Endothelial cell of umbilical vein (primary cell): ENCODE results near the gene USP33. TPM values are rescaled to one million over a fixed set of nuclear protein-coding genes. Genes with fewer than 3 reads are reported as not detected.

Source experiments
- BruUV-seq: library from RNA; stranded (reverse); fragments of 400-500 nt; replicated peaks from 2 replicates; lab custom pipeline; 2021; lab: Mats Ljungman, UMichigan
- CTCF ChIA-PET: fragments of 300-600, 350-600 bp; sonication (Branson Sonifier 250); formaldehyde crosslinking; loops from one replicate; lab custom pipeline; 2021; ENCODE audit warnings: antibody characterized with exemption, inconsistent platforms; lab: Charles Lee
- POLR2A ChIA-PET: fragments of 300-600, 350-600 bp; sonication (Branson Sonifier 250); formaldehyde crosslinking; loops from one replicate; lab custom pipeline; 2021; ENCODE audit warnings: antibody characterized with exemption, inconsistent platforms; lab: Charles Lee
- DNase-seq: peaks from one replicate; pipeline ENCODE4 v3.0.0-alpha.2; 2011; ENCODE audit warnings: low read depth, low spot score
- FAIRE-seq: peaks from 2 replicates; lab custom pipeline; 2011; peaks lifted over from hg19 to GRCh38; lab: Jason Lieb, UNC
- H2AFZ ChIP-seq: 2 replicates; pipeline ENCODE4 v1.6.0; 2012; ENCODE audit warnings: low read depth, low read length, control low read depth, inconsistent platforms
- H3K27ac ChIP-seq: 2 replicates; pipeline ENCODE4 v1.5.1; 2011; ENCODE audit warnings: low read depth, mild to moderate bottlenecking, control low read depth, low read length, moderate library complexity; ENCODE audit not compliant: insufficient read depth
- H3K27me3 ChIP-seq, 2 experiments: 2 replicates each; pipeline versions ENCODE4 v1.6.0 to v1.6.1; 2011; ENCODE audit warnings: low read length in 2 of 2, mixed read lengths in 1 of 2; ENCODE audit not compliant: control insufficient read depth in 2 of 2, insufficient read depth in 2 of 2
- H3K36me3 ChIP-seq, 2 experiments: 2 replicates in 1 of 2; 3 replicates in 1 of 2; pipeline ENCODE4 v1.5.1; 2011; ENCODE audit warnings: low read length in 2 of 2, mild to moderate bottlenecking in 1 of 2, moderate library complexity in 1 of 2; ENCODE audit not compliant: control insufficient read depth in 2 of 2, insufficient read depth in 2 of 2; ENCODE audit errors: extremely low read depth in 1 of 2
- H3K4me1 ChIP-seq: 3 replicates; pipeline ENCODE4 v1.5.1; 2011; ENCODE audit warnings: mild to moderate bottlenecking, low read length; ENCODE audit not compliant: control insufficient read depth, insufficient read depth; ENCODE audit errors: extremely low read depth
- H3K4me2 ChIP-seq: 2 replicates; pipeline ENCODE4 v1.6.1; 2011; ENCODE audit warnings: low read length, control low read depth, mixed read lengths; ENCODE audit not compliant: insufficient read depth
- H3K4me3 ChIP-seq, 3 experiments: fragments of 200-600 bp in 1 of 3; sonication (generic), shearing (Covaris generic) in 1 of 3; replicated peaks in 1 of 3; 2 replicates each; pipeline ENCODE4 v1.5.1; 2011 to 2016; ENCODE audit warnings: control low read depth in 3 of 3, low read length in 3 of 3, mild to moderate bottlenecking in 2 of 3, inconsistent platforms in 1 of 3, low read depth in 1 of 3, moderate library complexity in 1 of 3; ENCODE audit not compliant: insufficient read depth in 1 of 3
- H3K79me2 ChIP-seq: 2 replicates; pipeline ENCODE4 v1.6.0; 2012; ENCODE audit warnings: low read length, inconsistent platforms; ENCODE audit not compliant: control insufficient read depth, insufficient read depth
- H3K9ac ChIP-seq: replicated peaks from 2 replicates; pipeline ENCODE3; 2011; ENCODE audit warnings: low read length, control low read depth; ENCODE audit not compliant: insufficient read depth; ENCODE audit errors: extremely low read depth
- H3K9me1 ChIP-seq: replicated peaks from 3 replicates; pipeline ENCODE4 v1.6.0; 2011; ENCODE audit warnings: mild to moderate bottlenecking, low read length; ENCODE audit not compliant: control insufficient read depth, insufficient read depth; ENCODE audit errors: extremely low read depth
- H3K9me3 ChIP-seq: replicated peaks from 2 replicates; pipeline ENCODE4 v1.5.1; 2012; ENCODE audit warnings: low read length, inconsistent platforms; ENCODE audit not compliant: control insufficient read depth, insufficient read depth
- H4K20me1 ChIP-seq: replicated peaks from 2 replicates; pipeline ENCODE3; 2011; ENCODE audit warnings: mild to moderate bottlenecking, low read length; ENCODE audit not compliant: control insufficient read depth, insufficient read depth; ENCODE audit errors: extremely low read depth
- EZH2 ChIP-seq: IDR thresholded peaks from 2 replicates; pipeline ENCODE4 v1.6.1; 2012; ENCODE audit warnings: borderline replicate concordance, low read depth, mild to moderate bottlenecking, moderate library complexity, low read length, inconsistent platforms; ENCODE audit not compliant: severe bottlenecking
- FOS ChIP-seq: IDR thresholded peaks from 2 replicates; pipeline ENCODE4 v1.6.1; 2011; ENCODE audit warnings: mild to moderate bottlenecking, low read length, moderate library complexity, borderline replicate concordance; ENCODE audit not compliant: insufficient read depth
- GATA2 ChIP-seq: IDR thresholded peaks from 2 replicates; pipeline ENCODE4 v1.7.0; 2011; ENCODE audit warnings: low read depth, mild to moderate bottlenecking, moderate library complexity, mixed read lengths, low read length; ENCODE audit not compliant: insufficient read length, insufficient read depth
- JUN ChIP-seq: IDR thresholded peaks from 2 replicates; pipeline ENCODE4 v1.6.1; 2011; ENCODE audit warnings: borderline replicate concordance, low read depth; ENCODE audit not compliant: insufficient read length, insufficient read depth
- MYC ChIP-seq: IDR thresholded peaks from one replicate; pipeline ENCODE4 v1.6.1; 2011; ENCODE audit warnings: mild to moderate bottlenecking, low read depth, low read length
- POLR2A ChIP-seq: IDR thresholded peaks from 2 replicates; pipeline ENCODE4 v1.6.1; 2012; ENCODE audit warnings: low read depth, mild to moderate bottlenecking, control low read depth, low read length
- POLR2AphosphoS5 ChIP-seq: IDR thresholded peaks from 2 replicates; pipeline ENCODE4 v1.6.1; 2012; ENCODE audit warnings: low read depth, mild to moderate bottlenecking, control low read depth, low read length, moderate library complexity; ENCODE audit not compliant: insufficient read depth
- dilution Hi-C: fragments of 300-500 bp; cut with MboI; formaldehyde crosslinking; loops from one replicate; pipeline ENCODE4 v1.15.0; 2019; ENCODE audit warnings: low sequenced_read_pairs; ENCODE audit not compliant: extremely low pct_ligation_motif_present
- intact Hi-C: fragments of 100-400 bp; cut with micrococcal nuclease; formaldehyde crosslinking; loops from one replicate; pipeline ENCODE4 v1.10.0; 2022
- polyA plus RNA-seq, 4 experiments: library from polyadenylated mRNA; depleted of rRNA in 3 of 4; stranded (reverse) in 3 of 4; unstranded in 1 of 4; fragments of >200 nt; gene quantifications; 2 replicates each; pipeline versions ENCODE4 v1.2.1 to v1.2.3, GENCODE V29; 2011 to 2012; ENCODE audit warnings: missing spikeins in 1 of 4
- total RNA-seq: library from RNA; stranded (reverse); gene quantifications from 2 replicates; pipeline ENCODE4 v1.2.3, GENCODE V29; 2021
- TF ChIP-seq, protein P1 (sequence below): IDR thresholded peaks from 2 replicates; pipeline ENCODE4 v1.6.1; 2011; ENCODE audit not compliant: insufficient read depth, insufficient read length
- TF ChIP-seq, protein P2 (sequence below), 2 donors: IDR thresholded peaks; 1 replicate in 1 of 2; 2 replicates in 1 of 2; pipeline ENCODE4 v1.5.1; 2011; ENCODE audit warnings: low read length in 2 of 2, mild to moderate bottlenecking in 2 of 2, moderate library complexity in 2 of 2, control low read depth in 1 of 2, inconsistent platforms in 1 of 2, low read depth in 1 of 2; ENCODE audit not compliant: insufficient read depth in 1 of 2; ENCODE audit errors: extremely low read depth in 1 of 2

Gene USP33
- total and polyA plus RNA-seq, 2 donors (not counting 3 experiments of a cell fraction or from before 2014, with no cell fraction given), result 22.5 to 46.4 TPM

DNA sequence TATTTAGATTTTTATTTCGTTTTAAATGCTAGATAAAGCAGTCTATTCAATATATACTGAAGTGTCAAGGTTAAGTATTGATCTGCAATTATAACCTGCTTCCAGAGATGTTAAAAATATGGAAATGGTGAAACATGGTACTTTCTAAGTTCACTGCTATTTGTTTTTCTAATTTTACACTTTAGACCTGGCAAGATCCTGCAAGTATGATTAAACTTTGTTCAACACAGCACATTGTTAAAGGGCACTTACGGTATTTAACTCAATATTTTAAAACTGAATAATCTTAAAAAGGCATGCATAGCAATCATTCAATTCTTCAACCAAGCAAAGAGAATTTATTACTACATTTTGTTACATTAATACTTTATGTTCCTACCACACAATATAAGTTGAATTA, 41.5 kb downstream of the USP33 start:
- no peak for TF ChIP-seq POLR2AphosphoS5
- TF ChIP-seq EZH2, result no peak
- TF ChIP-seq, protein P1, sequence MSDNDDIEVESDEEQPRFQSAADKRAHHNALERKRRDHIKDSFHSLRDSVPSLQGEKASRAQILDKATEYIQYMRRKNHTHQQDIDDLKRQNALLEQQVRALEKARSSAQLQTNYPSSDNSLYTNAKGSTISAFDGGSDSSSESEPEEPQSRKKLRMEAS, result no peak
- TF ChIP-seq POLR2A, result no peak
- no peak for TF ChIP-seq FOS
- TF ChIP-seq GATA2, result no peak
- TF ChIP-seq MYC, result no peak
- TF ChIP-seq, protein P2, sequence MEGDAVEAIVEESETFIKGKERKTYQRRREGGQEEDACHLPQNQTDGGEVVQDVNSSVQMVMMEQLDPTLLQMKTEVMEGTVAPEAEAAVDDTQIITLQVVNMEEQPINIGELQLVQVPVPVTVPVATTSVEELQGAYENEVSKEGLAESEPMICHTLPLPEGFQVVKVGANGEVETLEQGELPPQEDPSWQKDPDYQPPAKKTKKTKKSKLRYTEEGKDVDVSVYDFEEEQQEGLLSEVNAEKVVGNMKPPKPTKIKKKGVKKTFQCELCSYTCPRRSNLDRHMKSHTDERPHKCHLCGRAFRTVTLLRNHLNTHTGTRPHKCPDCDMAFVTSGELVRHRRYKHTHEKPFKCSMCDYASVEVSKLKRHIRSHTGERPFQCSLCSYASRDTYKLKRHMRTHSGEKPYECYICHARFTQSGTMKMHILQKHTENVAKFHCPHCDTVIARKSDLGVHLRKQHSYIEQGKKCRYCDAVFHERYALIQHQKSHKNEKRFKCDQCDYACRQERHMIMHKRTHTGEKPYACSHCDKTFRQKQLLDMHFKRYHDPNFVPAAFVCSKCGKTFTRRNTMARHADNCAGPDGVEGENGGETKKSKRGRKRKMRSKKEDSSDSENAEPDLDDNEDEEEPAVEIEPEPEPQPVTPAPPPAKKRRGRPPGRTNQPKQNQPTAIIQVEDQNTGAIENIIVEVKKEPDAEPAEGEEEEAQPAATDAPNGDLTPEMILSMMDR (IDR thresholded peaks at IDR 0.05; ENCODE audit: extremely low read depth in 1 of 2, insufficient read depth in 1 of 2, low read depth in 1 of 2, low read length in 2 of 2), result no peak
- no peak for TF ChIP-seq JUN
- ChIA-PET CTCF (no interaction called here), POLR2A (no interaction called here)
- Histone ChIP-seq H2AFZ (no peak overlapping the region), H3K4me3 (no peak overlapping the region), H3K9me3 (no peaks in the 10 kb centered on the region), H3K9ac (no peak overlapping the region), H3K27me3 (no peaks in the 10 kb centered on the region), H3K79me2 (no peaks in the 10 kb centered on the region), H3K4me1 (no peaks in the 10 kb centered on the region), H3K9me1 (no peaks in the 10 kb centered on the region), H3K27ac (no peak overlapping the region), H3K36me3 (peaks cover 5 to 10% of the 10 kb centered on the region in 2 experiments), H4K20me1 (no peaks in the 10 kb centered on the region), H3K4me2 (no peak overlapping the region)
- no peak for FAIRE-seq
- DNase-seq, result no peak
- dilution Hi-C loops (no loop called here), intact Hi-C loops (no loop called here)
- no TSS peak for BruUV-seq
